ENCODE data around the gene UNCX. TPM values are rescaled to one million over a fixed set of nuclear protein-coding genes. Genes with fewer than 3 reads are reported as not detected.

The UNCX gene
- total and polyA plus RNA-seq, 2 donors, result not detected

GRCh38 chr7:1282679-1283078, 50.0 kb downstream of the UNCX start:
- H3K36me3 ChIP-seq (ENCODE audit: insufficient read depth), result no peaks in the 10 kb centered on the region
- no peak overlapping the region for H3K27ac ChIP-seq (ENCODE audit: low read depth)
- 79% methylated on average over 5 of the region's 5 CpGs for WGBS
- no peak overlapping the region for H3K4me3 ChIP-seq (ENCODE audit: low read depth, low read length)
- no peak for DNase-seq (ENCODE audit: extremely low spot score)
- no peaks in the 10 kb centered on the region for H3K4me1 ChIP-seq (ENCODE audit: insufficient read depth)

- H3K4me3 ChIP-seq (ENCODE audit: low read depth, low read length), result no peak overlapping the region
- no peaks in the 10 kb centered on the region for H3K36me3 ChIP-seq (ENCODE audit: insufficient read depth)
- WGBS, result 75% methylated on average over 10 of the region's 10 CpGs
- DNase-seq (ENCODE audit: extremely low spot score), result no peak
- H3K4me1 ChIP-seq (ENCODE audit: insufficient read depth), result no peaks in the 10 kb centered on the region
- H3K27ac ChIP-seq (ENCODE audit: low read depth), result no peak overlapping the region
Observed at GRCh38 chr7:1283337-1283736, 50.7 kb downstream of the UNCX start.

GRCh38 chr7:1283941-1284742, 51.5 kb downstream of the UNCX start:
- WGBS, result 64% methylated on average over 19 of the region's 19 CpGs
- DNase-seq (ENCODE audit: extremely low spot score), result no peak

GRCh38 chr7:1284743-1285458, 52.2 kb downstream of the UNCX start:
- WGBS, result 69% methylated on average over 20 of the region's 20 CpGs
- no peak overlapping the region for H3K27ac ChIP-seq (ENCODE audit: low read depth)
- no peak overlapping the region for H3K4me3 ChIP-seq (ENCODE audit: low read depth, low read length)
- DNase-seq (ENCODE audit: extremely low spot score), result no peak
- H3K4me1 ChIP-seq (ENCODE audit: insufficient read depth), result no peaks in the 10 kb centered on the region
- no peaks in the 10 kb centered on the region for H3K36me3 ChIP-seq (ENCODE audit: insufficient read depth)

More at GRCh38 chr7:1283941-1284742, 51.5 kb downstream of the UNCX start:
- H3K4me3 ChIP-seq (ENCODE audit: low read depth, low read length), result no peak overlapping the region
- H3K27ac ChIP-seq (ENCODE audit: low read depth), result no peak overlapping the region
- H3K4me1 ChIP-seq (ENCODE audit: insufficient read depth), result no peaks in the 10 kb centered on the region
- no peaks in the 10 kb centered on the region for H3K36me3 ChIP-seq (ENCODE audit: insufficient read depth)

- DNase-seq (ENCODE audit: extremely low spot score), result no peak
- Histone ChIP-seq H3K36me3 (ENCODE audit: insufficient read depth) (no peaks in the 10 kb centered on the region), H3K4me3 (ENCODE audit: low read depth, low read length) (no peak overlapping the region), H3K4me1 (ENCODE audit: insufficient read depth) (no peaks in the 10 kb centered on the region), H3K27ac (ENCODE audit: low read depth) (no peak overlapping the region)
- 79% methylated on average over 39 of the region's 39 CpGs for WGBS
Observed at GRCh38 chr7:1285556-1286301, 53.1 kb downstream of the UNCX start.

Other genes with a start within 250 kb of the UNCX start
- gene CYP2W1, start 249.7 kb upstream of the UNCX start, total RNA-seq, result 7.5 TPM
- gene CYP2W1, start 249.7 kb upstream of the UNCX start, polyA plus RNA-seq, result 0.22 TPM
- gene GPR146, start 188.3 kb upstream of the UNCX start, total RNA-seq, result 3.1 TPM
- gene GPR146, start 188.3 kb upstream of the UNCX start, polyA plus RNA-seq, result 43.9 TPM
- gene GPER1, start 144.8 kb upstream of the UNCX start, total RNA-seq, result 1.9 TPM
- gene GPER1, start 144.8 kb upstream of the UNCX start, polyA plus RNA-seq, result 12.7 TPM
- gene ZFAND2A, start 72.7 kb upstream of the UNCX start, total RNA-seq, result 12.2 TPM
- 34.2 TPM for gene ZFAND2A, start 72.7 kb upstream of the UNCX start, polyA plus RNA-seq
- gene MICALL2, start 226.6 kb downstream of the UNCX start, total RNA-seq, result 8.4 TPM
- gene MICALL2, start 226.6 kb downstream of the UNCX start, polyA plus RNA-seq, result 40.0 TPM

Measured in urinary bladder (tissue), 4 donors.